HG03571 (cell line): ENCODE measurements around the gene TADA2A.
"Not testable (repeated sequence)": the region's sequence is repeated elsewhere in the genome, so short reads cannot be mapped to it uniquely, and the experiment has no call there.

Source experiments
- ATAC-seq: cut with Tn5 transposase; IDR thresholded peaks from one replicate; pipeline ENCODE4 v1.9.1; 2021; ENCODE audit not compliant: unreplicated experiment

Gene TADA2A

GRCh38 chr17:37490638-37491614 is 84.2 kb downstream of the TADA2A start:
- ATAC-seq, result no peak

GRCh38 chr17:37492167-37492566 is 85.5 kb downstream of the TADA2A start:
- no peak for ATAC-seq

- no peak for ATAC-seq
Observed at GRCh38 chr17:37493249-37494027, 86.8 kb downstream of the TADA2A start.

- no peak for ATAC-seq
Observed at GRCh38 chr17:37494401-37494831, 87.7 kb downstream of the TADA2A start.

- no peak for ATAC-seq
Observed at GRCh38 chr17:37494971-37495370, 88.3 kb downstream of the TADA2A start.

GRCh38 chr17:37500378-37500777 is 93.7 kb downstream of the TADA2A start:
- no peak for ATAC-seq

GRCh38 chr17:37502009-37502936 is 95.6 kb downstream of the TADA2A start:
- ATAC-seq, result no peak

- ATAC-seq, result no peak
Observed at GRCh38 chr17:37503148-37503547, 96.5 kb downstream of the TADA2A start.

- no peak for ATAC-seq
Observed at GRCh38 chr17:37505333-37505732, 98.6 kb downstream of the TADA2A start.

- no peak for ATAC-seq
Observed at GRCh38 chr17:37506678-37507077, 100.0 kb downstream of the TADA2A start.

GRCh38 chr17:37507111-37507510 is 100.4 kb downstream of the TADA2A start:
- ATAC-seq, result no peak

GRCh38 chr17:37510056-37510455 is 103.4 kb downstream of the TADA2A start:
- no peak for ATAC-seq

- not testable (repeated sequence) for ATAC-seq
Observed at GRCh38 chr17:37511642-37512041, 105.0 kb downstream of the TADA2A start.

GRCh38 chr17:37512442-37513068 is 105.9 kb downstream of the TADA2A start:
- ATAC-seq, result no peak

- no peak for ATAC-seq
Observed at GRCh38 chr17:37513711-37514110, 107.0 kb downstream of the TADA2A start.

- ATAC-seq, result no peak
Observed at GRCh38 chr17:37516127-37516571, 109.5 kb downstream of the TADA2A start.

GRCh38 chr17:37517881-37518280 is 111.2 kb downstream of the TADA2A start:
- ATAC-seq, result no peak

- ATAC-seq, result no peak
Observed at GRCh38 chr17:37518826-37519225, 112.1 kb downstream of the TADA2A start.

- ATAC-seq, result no peak
Observed at GRCh38 chr17:37519251-37519985, 112.7 kb downstream of the TADA2A start.
